AG09309 (cell line): ENCODE data around the gene POPDC2.

Source experiments
- DNase-seq: peaks from one replicate; pipeline ENCODE4 v3.0.0-alpha.2; 2010; ENCODE audit warnings: low read depth
- H3K4me3 ChIP-seq: 2 replicates; pipeline ENCODE4 v1.5.1; 2011; ENCODE audit warnings: mild to moderate bottlenecking, low read depth, low read length, moderate library complexity; ENCODE audit not compliant: control insufficient read depth
- TF ChIP-seq, protein P1 (sequence below): IDR thresholded peaks from 2 replicates; pipeline ENCODE4 v1.5.1; 2011; ENCODE audit warnings: mild to moderate bottlenecking, low read depth, low read length, inconsistent platforms; ENCODE audit not compliant: insufficient read depth, control insufficient read depth; ENCODE audit errors: missing control alignments

The POPDC2 gene

DNA sequence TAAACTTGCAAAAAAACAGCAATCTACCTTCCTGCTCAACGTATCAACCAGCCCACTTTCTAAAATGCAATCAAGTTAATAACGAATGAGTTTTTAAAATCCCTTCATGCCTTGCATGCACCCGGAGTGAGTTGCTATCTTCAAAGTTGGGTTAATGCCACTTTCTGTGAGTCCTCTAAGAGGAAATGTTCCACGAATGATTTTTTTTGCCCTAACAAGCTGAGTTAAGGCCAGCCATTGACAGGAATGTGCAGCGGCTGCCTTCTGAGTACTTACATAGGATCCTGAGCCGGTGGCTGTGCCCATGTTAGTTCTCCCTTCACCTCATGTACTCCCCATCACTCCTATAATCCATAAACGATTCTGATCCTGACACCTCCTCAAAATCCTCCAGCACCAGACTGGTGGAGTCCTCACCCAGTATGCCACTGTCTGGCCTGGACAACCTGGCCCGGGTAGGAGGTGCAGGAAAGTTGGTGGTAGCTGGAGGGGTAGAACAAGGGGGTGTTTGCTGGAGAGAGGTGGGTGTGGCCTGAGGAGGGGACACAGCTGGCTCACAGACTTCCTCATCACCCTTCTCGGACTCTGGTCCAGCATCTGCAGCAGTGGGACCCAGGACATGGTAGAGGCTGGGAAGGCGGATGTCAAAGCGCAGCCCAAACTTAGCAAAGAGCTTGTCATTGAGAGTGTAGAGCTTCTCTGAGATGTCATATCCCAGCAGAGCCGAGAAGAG lies 12.4 kb downstream of the POPDC2 start:
- H3K4me3 ChIP-seq: no peak overlapping the region
- no peak for DNase-seq
- TF ChIP-seq, protein P1, sequence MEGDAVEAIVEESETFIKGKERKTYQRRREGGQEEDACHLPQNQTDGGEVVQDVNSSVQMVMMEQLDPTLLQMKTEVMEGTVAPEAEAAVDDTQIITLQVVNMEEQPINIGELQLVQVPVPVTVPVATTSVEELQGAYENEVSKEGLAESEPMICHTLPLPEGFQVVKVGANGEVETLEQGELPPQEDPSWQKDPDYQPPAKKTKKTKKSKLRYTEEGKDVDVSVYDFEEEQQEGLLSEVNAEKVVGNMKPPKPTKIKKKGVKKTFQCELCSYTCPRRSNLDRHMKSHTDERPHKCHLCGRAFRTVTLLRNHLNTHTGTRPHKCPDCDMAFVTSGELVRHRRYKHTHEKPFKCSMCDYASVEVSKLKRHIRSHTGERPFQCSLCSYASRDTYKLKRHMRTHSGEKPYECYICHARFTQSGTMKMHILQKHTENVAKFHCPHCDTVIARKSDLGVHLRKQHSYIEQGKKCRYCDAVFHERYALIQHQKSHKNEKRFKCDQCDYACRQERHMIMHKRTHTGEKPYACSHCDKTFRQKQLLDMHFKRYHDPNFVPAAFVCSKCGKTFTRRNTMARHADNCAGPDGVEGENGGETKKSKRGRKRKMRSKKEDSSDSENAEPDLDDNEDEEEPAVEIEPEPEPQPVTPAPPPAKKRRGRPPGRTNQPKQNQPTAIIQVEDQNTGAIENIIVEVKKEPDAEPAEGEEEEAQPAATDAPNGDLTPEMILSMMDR: no peak

- TF ChIP-seq, protein P1: no peak
- no peak for DNase-seq
- no peak overlapping the region for H3K4me3 ChIP-seq
Measured at GRCh38 chr3:119647171-119647570, 13.2 kb downstream of the POPDC2 start.

- H3K4me3 ChIP-seq: no peak overlapping the region
- DNase-seq: no peak
- TF ChIP-seq, protein P1: no peak
Measured at GRCh38 chr3:119645813-119646212, 14.6 kb downstream of the POPDC2 start.

DNA sequence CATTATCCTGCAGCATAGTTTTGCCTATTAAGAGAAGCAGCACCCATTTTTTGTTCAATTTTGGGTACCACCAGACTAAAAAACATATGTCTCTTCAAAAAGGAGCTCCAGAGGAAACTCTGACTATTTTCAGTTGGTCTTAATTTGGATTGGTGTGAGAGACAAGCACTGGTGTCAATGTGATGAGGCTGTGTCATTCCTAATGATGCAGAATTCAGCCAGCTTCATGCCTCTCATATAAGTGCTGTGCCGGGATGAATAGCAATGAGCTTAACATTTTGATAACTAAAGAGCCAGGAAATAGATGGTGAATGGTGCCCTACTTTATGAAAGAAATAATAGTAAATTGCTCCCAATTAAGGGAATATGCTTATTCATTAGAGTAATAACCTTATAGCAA lies 15.9 kb downstream of the POPDC2 start:
- TF ChIP-seq, protein P1: no peak
- no peak overlapping the region for H3K4me3 ChIP-seq
- no peak for DNase-seq

- no peak overlapping the region for H3K4me3 ChIP-seq
- peak; percentile 52 for DNase-seq
- TF ChIP-seq, protein P1: no peak
Measured at GRCh38 chr3:119643528-119643927, 16.9 kb downstream of the POPDC2 start.

GRCh38 chr3:119642746-119643473 lies 17.5 kb downstream of the POPDC2 start:
- TF ChIP-seq, protein P1: no peak
- no peak for DNase-seq
- H3K4me3 ChIP-seq: no peak overlapping the region
